Ishikawa (cell line): ENCODE data around the gene NR5A2.
A peak's percentile ranks its signal among the peaks of the same experiment; 100 is the strongest.

Experiments used
- CEBPB ChIP-seq: IDR thresholded peaks from 2 replicates; pipeline ENCODE4 v1.6.1; 2012
- CREB1 ChIP-seq: IDR thresholded peaks from 2 replicates; pipeline ENCODE4 v1.6.1; 2012; ENCODE audit warnings: low read depth
- EGR1 ChIP-seq: IDR thresholded peaks from 2 replicates; pipeline ENCODE4 v1.6.1; 2012
- EP300 ChIP-seq: IDR thresholded peaks from 2 replicates; pipeline ENCODE4 v1.6.1; 2012; ENCODE audit warnings: borderline replicate concordance
- FOXM1 ChIP-seq: IDR thresholded peaks from 2 replicates; pipeline ENCODE4 v1.6.1; 2012; ENCODE audit warnings: low read depth, borderline replicate concordance
- MAX ChIP-seq: IDR thresholded peaks from 2 replicates; pipeline ENCODE4 v1.6.1; 2012
- NFIC ChIP-seq: IDR thresholded peaks from 2 replicates; pipeline ENCODE4 v1.6.1; 2012
- RAD21 ChIP-seq: IDR thresholded peaks from 2 replicates; pipeline ENCODE4 v1.6.1; 2012; ENCODE audit warnings: low read depth
- REST ChIP-seq: IDR thresholded peaks from 2 replicates; pipeline ENCODE4 v1.6.1; 2012; ENCODE audit warnings: low read depth, mild to moderate bottlenecking
- TAF1 ChIP-seq: IDR thresholded peaks from 2 replicates; pipeline ENCODE4 v1.6.1; 2012; ENCODE audit warnings: low read depth, mild to moderate bottlenecking
- TCF12 ChIP-seq: IDR thresholded peaks from 2 replicates; pipeline ENCODE4 v1.6.1; 2012; ENCODE audit warnings: low read depth
- TEAD4 ChIP-seq: IDR thresholded peaks from 2 replicates; pipeline ENCODE4 v1.6.1; 2012
- USF1 ChIP-seq: IDR thresholded peaks from 2 replicates; pipeline ENCODE4 v1.6.1; 2012
- YY1 ChIP-seq: IDR thresholded peaks from 2 replicates; pipeline ENCODE4 v1.6.1; 2012; ENCODE audit warnings: low read depth
- ZBTB7A ChIP-seq: IDR thresholded peaks from 2 replicates; pipeline ENCODE4 v1.6.1; 2012; ENCODE audit warnings: low read depth

NR5A2 gene

GRCh38 chr1:200139661-200140250 lies 112.2 kb downstream of the NR5A2 start:
- TF ChIP-seq TEAD4 = no peak
- peak; percentile 73 for TF ChIP-seq RAD21

- TF ChIP-seq NFIC (no peak), CEBPB (no peak), REST (no peak), TCF12 (no peak), MAX (no peak), EGR1 (no peak), TAF1 (no peak), ZBTB7A (no peak)
Measured at GRCh38 chr1:200143347-200143746, 115.8 kb downstream of the NR5A2 start.

- TF ChIP-seq ZBTB7A = no peak
Measured at GRCh38 chr1:200146100-200146499, 118.6 kb downstream of the NR5A2 start.

GRCh38 chr1:200147094-200147493 lies 119.6 kb downstream of the NR5A2 start:
- no peak for TF ChIP-seq MAX
- TF ChIP-seq NFIC = no peak
- no peak for TF ChIP-seq USF1
- no peak for TF ChIP-seq CREB1
- no peak for TF ChIP-seq TEAD4
- TF ChIP-seq TAF1 = no peak
- no peak for TF ChIP-seq ZBTB7A
- TF ChIP-seq CEBPB = no peak
- no peak for TF ChIP-seq REST
- no peak for TF ChIP-seq EP300
- TF ChIP-seq EGR1 = no peak

- TF ChIP-seq YY1 (no peak), REST (no peak), FOXM1 (no peak), TCF12 (no peak), EGR1 (no peak), MAX (no peak), CREB1 (no peak), USF1 (no peak), TEAD4 (no peak), TAF1 (no peak), RAD21 (no peak), ZBTB7A (no peak)
Measured at GRCh38 chr1:200147742-200148141, 120.2 kb downstream of the NR5A2 start.
